ENCODE data around the gene CTAGE15. TPM values are rescaled to one million over a fixed set of nuclear protein-coding genes. Genes with fewer than 3 reads are reported as not detected.
"Not testable (repeated sequence)": the region's sequence is repeated elsewhere in the genome, so short reads cannot be mapped to it uniquely, and the experiment has no call there.

The CTAGE15 gene
- total and polyA plus RNA-seq, 2 of the 13 experiments (the other 11 are each of a cell fraction or from before 2014, with no cell fraction given), result not detected

DNA sequence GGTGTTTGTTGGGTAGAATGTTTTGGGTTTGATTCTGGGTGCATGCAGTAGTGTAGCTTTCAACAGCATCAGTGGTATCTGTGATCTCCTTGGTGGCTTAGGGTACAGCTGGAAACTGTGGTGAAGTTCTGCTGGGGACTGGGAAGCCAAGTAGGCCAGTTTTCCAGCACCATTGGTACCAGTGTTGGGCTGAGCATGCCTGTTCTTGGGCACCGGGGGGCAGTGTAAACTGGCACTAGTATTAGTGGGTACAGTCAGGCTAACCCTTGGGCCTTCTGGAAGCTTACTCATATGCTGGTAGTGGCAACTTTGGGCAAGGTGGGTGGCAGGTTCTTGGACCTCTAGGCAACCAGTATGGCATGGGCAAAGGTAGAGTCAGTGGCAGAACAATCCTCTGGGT lies 15.6 kb upstream of the CTAGE15 start:
- H3K4me1 ChIP-seq (ENCODE audit: insufficient read depth, low read length); H3K4me3 ChIP-seq (replicated peaks in 1 of 3; ENCODE audit: insufficient read depth in 1 of 3, low read depth in 2 of 3, low read length in 3 of 3); H2AFZ ChIP-seq (ENCODE audit: low read length); ATAC-seq; H3K9ac ChIP-seq (ENCODE audit: insufficient read depth, low read depth, low read length); FAIRE-seq; in situ Hi-C loops (cut with HindIII; ENCODE audit: extremely low pct_ligation_motif_present, low pct_unique_long_range_greater_than_20kb); H3K27me3 ChIP-seq (ENCODE audit: control insufficient read depth in 1 of 2, insufficient read depth in 2 of 2, low read length in 2 of 2); CTCF ChIA-PET (ENCODE audit: low intra/inter-chr PET ratio, low total read pairs); DNase-seq (ENCODE audit: low spot score); intact Hi-C loops (cut with micrococcal nuclease; ENCODE audit: unreplicated experiment); BruUV-seq (replicated peaks); H3K79me2 ChIP-seq (ENCODE audit: insufficient read depth, low read length); H3K4me2 ChIP-seq (ENCODE audit: low read depth, low read length); H4K20me1 ChIP-seq (ENCODE audit: insufficient read depth, low read length); H3K27ac ChIP-seq (ENCODE audit: extremely low read length, insufficient read depth, low read length); POLR2A ChIA-PET; H3K9me3 ChIP-seq (ENCODE audit: low read length); H3K36me3 ChIP-seq (replicated peaks in 1 of 2; ENCODE audit: control insufficient read depth in 1 of 2, insufficient read depth in 2 of 2, low read length in 2 of 2): not testable (repeated sequence)
- WGBS (ENCODE audit: low lambda C conversion rate), result no CpG with 5 or more reads among the region's 1 CpG

DNA sequence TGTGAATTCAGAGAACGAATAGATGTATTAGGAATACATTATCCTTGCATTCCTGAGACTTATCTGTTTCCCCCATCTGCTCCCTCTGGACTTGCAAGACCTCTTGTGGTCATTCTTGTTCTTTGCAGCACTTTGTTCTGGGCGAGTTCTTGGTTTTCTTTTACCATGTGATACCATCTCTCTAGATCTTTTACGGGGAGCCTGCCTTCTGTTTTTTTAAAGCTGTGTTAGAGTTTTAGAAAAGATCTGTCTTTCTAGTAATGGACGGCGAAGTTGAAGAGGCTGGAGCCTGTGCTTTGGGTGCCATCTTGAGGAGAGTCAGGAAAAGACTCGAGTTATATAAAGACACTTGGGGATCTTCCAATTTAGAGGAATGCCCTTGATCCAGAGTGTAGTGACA lies 8.3 kb upstream of the CTAGE15 start:
- BruUV-seq (replicated peaks); H3K36me3 ChIP-seq (replicated peaks in 1 of 2; ENCODE audit: control insufficient read depth in 1 of 2, insufficient read depth in 2 of 2, low read length in 2 of 2); H4K20me1 ChIP-seq (ENCODE audit: insufficient read depth, low read length); H2AFZ ChIP-seq (ENCODE audit: low read length); DNase-seq (ENCODE audit: low spot score); CTCF ChIA-PET (ENCODE audit: low intra/inter-chr PET ratio, low total read pairs); H3K4me1 ChIP-seq (ENCODE audit: insufficient read depth, low read length); H3K9me3 ChIP-seq (ENCODE audit: low read length); intact Hi-C loops (cut with micrococcal nuclease; ENCODE audit: unreplicated experiment); H3K27me3 ChIP-seq (ENCODE audit: control insufficient read depth in 1 of 2, insufficient read depth in 2 of 2, low read length in 2 of 2); H3K4me2 ChIP-seq (ENCODE audit: low read depth, low read length); FAIRE-seq; H3K79me2 ChIP-seq (ENCODE audit: insufficient read depth, low read length); H3K9ac ChIP-seq (ENCODE audit: insufficient read depth, low read depth, low read length); in situ Hi-C loops (cut with HindIII; ENCODE audit: extremely low pct_ligation_motif_present, low pct_unique_long_range_greater_than_20kb); POLR2A ChIA-PET; H3K4me3 ChIP-seq (replicated peaks in 1 of 3; ENCODE audit: insufficient read depth in 1 of 3, low read depth in 2 of 3, low read length in 3 of 3); H3K27ac ChIP-seq (ENCODE audit: extremely low read length, insufficient read depth, low read length): not testable (repeated sequence)
- 3% methylated on average over 3 of the region's 6 CpGs for WGBS (ENCODE audit: low lambda C conversion rate)
- ATAC-seq, result peak; percentile 42; the same call in 1 of the 3 replicates

- not testable (repeated sequence) for ATAC-seq
These were observed 5.6 kb upstream of the CTAGE15 start for GRCh38 chr7:143566001-143566400.

GRCh38 chr7:143588183-143588582 lies 16.6 kb downstream of the CTAGE15 start:
- H3K27ac ChIP-seq (ENCODE audit: extremely low read length, insufficient read depth, low read length); FAIRE-seq; intact Hi-C loops (cut with micrococcal nuclease; ENCODE audit: unreplicated experiment): not testable (repeated sequence)

More at GRCh38 chr7:143566001-143566400, 5.6 kb upstream of the CTAGE15 start:
- H3K9me3 ChIP-seq (ENCODE audit: low read length); H3K4me3 ChIP-seq (replicated peaks in 1 of 3; ENCODE audit: insufficient read depth in 1 of 3, low read depth in 2 of 3, low read length in 3 of 3); BruUV-seq (replicated peaks); H3K4me1 ChIP-seq (ENCODE audit: insufficient read depth, low read length); H3K27me3 ChIP-seq (ENCODE audit: control insufficient read depth in 1 of 2, insufficient read depth in 2 of 2, low read length in 2 of 2); H2AFZ ChIP-seq (ENCODE audit: low read length); H3K27ac ChIP-seq (ENCODE audit: extremely low read length, insufficient read depth, low read length); H3K79me2 ChIP-seq (ENCODE audit: insufficient read depth, low read length); H3K36me3 ChIP-seq (replicated peaks in 1 of 2; ENCODE audit: control insufficient read depth in 1 of 2, insufficient read depth in 2 of 2, low read length in 2 of 2); in situ Hi-C loops (cut with HindIII; ENCODE audit: extremely low pct_ligation_motif_present, low pct_unique_long_range_greater_than_20kb); DNase-seq (ENCODE audit: low spot score); H3K4me2 ChIP-seq (ENCODE audit: low read depth, low read length); H3K9ac ChIP-seq (ENCODE audit: insufficient read depth, low read depth, low read length); H4K20me1 ChIP-seq (ENCODE audit: insufficient read depth, low read length); CTCF ChIA-PET (ENCODE audit: low intra/inter-chr PET ratio, low total read pairs); POLR2A ChIA-PET; intact Hi-C loops (cut with micrococcal nuclease; ENCODE audit: unreplicated experiment); FAIRE-seq: not testable (repeated sequence)
- no CpG with 5 or more reads among the region's 1 CpG for WGBS (ENCODE audit: low lambda C conversion rate)

More at GRCh38 chr7:143588183-143588582, 16.6 kb downstream of the CTAGE15 start:
- H3K36me3 ChIP-seq (replicated peaks in 1 of 2; ENCODE audit: control insufficient read depth in 1 of 2, insufficient read depth in 2 of 2, low read length in 2 of 2); POLR2A ChIA-PET; H4K20me1 ChIP-seq (ENCODE audit: insufficient read depth, low read length); H3K79me2 ChIP-seq (ENCODE audit: insufficient read depth, low read length); H3K27me3 ChIP-seq (ENCODE audit: control insufficient read depth in 1 of 2, insufficient read depth in 2 of 2, low read length in 2 of 2); in situ Hi-C loops (cut with HindIII; ENCODE audit: extremely low pct_ligation_motif_present, low pct_unique_long_range_greater_than_20kb); H3K9me3 ChIP-seq (ENCODE audit: low read length); H3K4me1 ChIP-seq (ENCODE audit: insufficient read depth, low read length); ATAC-seq; H3K4me2 ChIP-seq (ENCODE audit: low read depth, low read length); H2AFZ ChIP-seq (ENCODE audit: low read length); H3K9ac ChIP-seq (ENCODE audit: insufficient read depth, low read depth, low read length); DNase-seq (ENCODE audit: low spot score); H3K4me3 ChIP-seq (replicated peaks in 1 of 3; ENCODE audit: insufficient read depth in 1 of 3, low read depth in 2 of 3, low read length in 3 of 3); CTCF ChIA-PET (ENCODE audit: low intra/inter-chr PET ratio, low total read pairs): not testable (repeated sequence)
- WGBS (ENCODE audit: low lambda C conversion rate), result 2% methylated on average over 3 of the region's 3 CpGs
- BruUV-seq (replicated peaks), result TSS peak; percentile 66
